Fibroblast of lung (primary cell): ENCODE measurements around the gene MEG3. TPM values are rescaled to one million over a fixed set of nuclear protein-coding genes. Genes with fewer than 3 reads are reported as not detected.

Source experiments
- DNase-seq, 2 donors: peaks; one replicate each; pipeline versions ENCODE4 v3.0.0 to v3.0.0-alpha.2; 2010; ENCODE audit warnings: low read depth in 2 of 2
- H2AFZ ChIP-seq: 2 replicates; pipeline ENCODE4 v1.5.1; 2012; ENCODE audit warnings: low read length, control low read depth, inconsistent platforms
- H3K27ac ChIP-seq: 2 replicates; pipeline ENCODE4 v1.5.1; 2011; ENCODE audit warnings: low read length, control low read depth; ENCODE audit not compliant: insufficient read depth
- H3K27me3 ChIP-seq: 2 replicates; pipeline ENCODE4 v1.5.1; 2011; ENCODE audit warnings: mild to moderate bottlenecking, low read length; ENCODE audit not compliant: control insufficient read depth, insufficient read depth
- H3K36me3 ChIP-seq: 2 replicates; pipeline ENCODE4 v1.5.1; 2011; ENCODE audit warnings: low read length; ENCODE audit not compliant: control insufficient read depth, insufficient read depth
- H3K4me1 ChIP-seq: 2 replicates; pipeline ENCODE4 v1.5.1; 2011; ENCODE audit warnings: low read length; ENCODE audit not compliant: control insufficient read depth, insufficient read depth; ENCODE audit errors: extremely low read depth
- H3K4me2 ChIP-seq: 2 replicates; pipeline ENCODE4 v1.5.1; 2011; ENCODE audit warnings: low read length, control low read depth; ENCODE audit not compliant: insufficient read depth; ENCODE audit errors: extremely low read depth
- H3K4me3 ChIP-seq, 4 experiments: fragments of 200-600 bp in 1 of 4; sonication (generic) in 1 of 4; replicated peaks in 1 of 4; 2 replicates each; pipeline ENCODE4 v1.5.1; 2011 to 2016; ENCODE audit warnings: low read length in 4 of 4, low read depth in 3 of 4, mild to moderate bottlenecking in 3 of 4, control low read depth in 2 of 4, inconsistent platforms in 1 of 4, mixed read lengths in 1 of 4; ENCODE audit not compliant: insufficient read depth in 1 of 4; ENCODE audit errors: control extremely low read depth in 1 of 4
- H3K79me2 ChIP-seq: 2 replicates; pipeline ENCODE4 v1.5.1; 2012; ENCODE audit warnings: mild to moderate bottlenecking, low read length, inconsistent platforms; ENCODE audit not compliant: control insufficient read depth, insufficient read depth
- H3K9ac ChIP-seq: 2 replicates; pipeline ENCODE4 v1.5.1; 2011; ENCODE audit warnings: mild to moderate bottlenecking, low read length, control low read depth; ENCODE audit not compliant: insufficient read depth
- H3K9me3 ChIP-seq: 2 replicates; pipeline ENCODE4 v1.5.1; 2012; ENCODE audit warnings: low read depth, low read length; ENCODE audit not compliant: control insufficient read depth, insufficient read depth
- H4K20me1 ChIP-seq: 2 replicates; pipeline ENCODE4 v1.5.1; 2011; ENCODE audit warnings: low read length; ENCODE audit not compliant: control insufficient read depth, insufficient read depth; ENCODE audit errors: extremely low read depth
- EZH2 ChIP-seq: IDR thresholded peaks from 2 replicates; pipeline ENCODE4 v1.5.1; 2012; ENCODE audit warnings: low read length, control low read depth, mild to moderate bottlenecking; ENCODE audit errors: missing control alignments
- polyA plus RNA-seq, 2 donors: library from polyadenylated mRNA; depleted of rRNA in 1 of 2; stranded (reverse) in 1 of 2; unstranded in 1 of 2; fragments of >200 nt; gene quantifications; 2 replicates each; pipeline ENCODE4 v1.2.1, GENCODE V29; 2011 to 2012; ENCODE audit warnings: missing spikeins in 1 of 2
- total RNA-seq: library from RNA; depleted of rRNA; stranded (reverse); fragments of >200 nt; gene quantifications from 2 replicates; pipeline ENCODE4 v1.2.1, GENCODE V29; 2014
- TF ChIP-seq, protein P1 (sequence below), 2 donors: IDR thresholded peaks in 1 of 2; conservative IDR thresholded peaks in 1 of 2; 1 replicate in 1 of 2; 2 replicates in 1 of 2; pipeline ENCODE4 v1.5.1; 2011 to 2012; ENCODE audit warnings: low read length in 2 of 2, control low read depth in 1 of 2, inconsistent platforms in 1 of 2, low read depth in 1 of 2, mild to moderate bottlenecking in 1 of 2

Gene MEG3
- total and polyA plus RNA-seq, 2 donors (not counting 1 experiment from before 2014, with no cell fraction given), result 104 to 182 TPM

DNA sequence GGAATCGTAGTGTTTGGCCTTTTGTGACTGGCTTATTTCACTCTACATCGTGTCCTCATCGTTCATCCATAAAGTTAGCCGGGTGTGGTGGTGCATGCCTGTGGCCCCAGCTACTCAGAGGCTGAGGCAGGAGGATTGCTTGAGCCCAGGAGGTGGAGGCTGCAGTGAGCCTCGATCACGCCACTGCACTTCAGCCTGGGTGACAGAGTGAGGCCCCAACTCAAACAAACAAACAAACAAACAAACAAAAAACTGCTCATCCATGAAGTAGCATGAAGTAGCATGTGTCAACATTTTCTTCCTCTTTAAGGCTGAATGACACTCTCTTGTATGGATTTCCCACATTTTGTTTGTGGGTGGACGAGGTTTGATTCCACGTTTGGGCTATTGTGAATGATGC is 44.0 kb upstream of the MEG3 start:
- H3K27me3 ChIP-seq, result peaks cover 1% of the 10 kb centered on the region
- H4K20me1 ChIP-seq, result no peaks in the 10 kb centered on the region
- H3K36me3 ChIP-seq, result no peaks in the 10 kb centered on the region
- H3K4me1 ChIP-seq, result no peaks in the 10 kb centered on the region
- no peak for DNase-seq
- no peak overlapping the region for H3K4me2 ChIP-seq
- H3K4me3 ChIP-seq, result no peak overlapping the region
- H3K27ac ChIP-seq, result no peak overlapping the region
- no peaks in the 10 kb centered on the region for H3K79me2 ChIP-seq
- TF ChIP-seq, protein P1, sequence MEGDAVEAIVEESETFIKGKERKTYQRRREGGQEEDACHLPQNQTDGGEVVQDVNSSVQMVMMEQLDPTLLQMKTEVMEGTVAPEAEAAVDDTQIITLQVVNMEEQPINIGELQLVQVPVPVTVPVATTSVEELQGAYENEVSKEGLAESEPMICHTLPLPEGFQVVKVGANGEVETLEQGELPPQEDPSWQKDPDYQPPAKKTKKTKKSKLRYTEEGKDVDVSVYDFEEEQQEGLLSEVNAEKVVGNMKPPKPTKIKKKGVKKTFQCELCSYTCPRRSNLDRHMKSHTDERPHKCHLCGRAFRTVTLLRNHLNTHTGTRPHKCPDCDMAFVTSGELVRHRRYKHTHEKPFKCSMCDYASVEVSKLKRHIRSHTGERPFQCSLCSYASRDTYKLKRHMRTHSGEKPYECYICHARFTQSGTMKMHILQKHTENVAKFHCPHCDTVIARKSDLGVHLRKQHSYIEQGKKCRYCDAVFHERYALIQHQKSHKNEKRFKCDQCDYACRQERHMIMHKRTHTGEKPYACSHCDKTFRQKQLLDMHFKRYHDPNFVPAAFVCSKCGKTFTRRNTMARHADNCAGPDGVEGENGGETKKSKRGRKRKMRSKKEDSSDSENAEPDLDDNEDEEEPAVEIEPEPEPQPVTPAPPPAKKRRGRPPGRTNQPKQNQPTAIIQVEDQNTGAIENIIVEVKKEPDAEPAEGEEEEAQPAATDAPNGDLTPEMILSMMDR (conservative IDR thresholded peaks at IDR 0.05 in 1 of 2, IDR thresholded peaks at IDR 0.05 in 1 of 2; ENCODE audit: low read depth in 1 of 2, low read length in 2 of 2), result no peak
- no peak for TF ChIP-seq EZH2
- H3K9ac ChIP-seq, result no peak overlapping the region
- no peak overlapping the region for H2AFZ ChIP-seq
- no peaks in the 10 kb centered on the region for H3K9me3 ChIP-seq

DNA sequence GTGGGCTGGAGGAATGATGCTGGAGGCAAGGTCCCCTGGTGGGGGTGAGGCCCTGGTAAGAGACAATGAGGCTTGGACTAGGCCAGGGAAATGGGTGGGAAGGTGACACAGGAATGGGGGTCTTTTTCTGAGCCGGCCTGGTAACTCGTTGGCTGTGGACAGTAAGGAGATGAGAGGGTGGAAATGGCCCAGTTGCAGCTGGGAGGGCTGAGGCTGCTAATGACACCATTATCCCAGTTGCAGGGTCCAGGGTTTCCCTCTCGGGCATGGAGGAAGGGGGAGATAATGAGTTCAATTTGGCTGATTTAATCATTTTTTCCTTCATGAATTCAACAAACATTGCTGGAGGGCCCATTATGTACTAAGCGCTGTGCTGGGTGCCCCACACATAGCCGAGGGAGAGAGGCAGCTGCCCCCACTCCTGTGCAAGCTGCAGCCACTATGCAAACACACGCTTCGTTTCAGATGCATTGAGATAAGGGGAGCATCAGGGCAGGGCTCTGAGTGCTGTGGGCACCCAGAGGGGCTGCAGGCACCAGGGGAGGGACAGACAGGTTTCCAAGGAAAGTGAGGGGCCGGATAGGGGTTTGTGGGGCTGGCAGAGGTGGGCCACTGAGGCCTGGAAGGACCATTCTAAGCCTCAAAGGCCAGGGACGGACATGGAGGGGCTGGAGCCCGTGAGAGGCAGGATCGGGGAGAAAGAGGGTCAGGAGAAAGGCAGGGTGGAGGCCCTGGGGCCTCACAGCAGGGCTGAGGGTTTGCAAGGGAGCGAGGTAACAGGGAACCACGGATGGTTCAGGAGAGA is 43.2 kb upstream of the MEG3 start:
- H3K9ac ChIP-seq, result no peak overlapping the region
- no peaks in the 10 kb centered on the region for H3K36me3 ChIP-seq
- TF ChIP-seq EZH2, result no peak
- TF ChIP-seq, protein P1 (conservative IDR thresholded peaks at IDR 0.05 in 1 of 2, IDR thresholded peaks at IDR 0.05 in 1 of 2; ENCODE audit: low read depth in 1 of 2, low read length in 2 of 2), result no peak
- no peaks in the 10 kb centered on the region for H3K9me3 ChIP-seq
- H2AFZ ChIP-seq, result no peak overlapping the region
- H3K27me3 ChIP-seq, result peaks cover 4% of the 10 kb centered on the region
- H4K20me1 ChIP-seq, result no peaks in the 10 kb centered on the region
- H3K4me1 ChIP-seq, result no peaks in the 10 kb centered on the region
- no peaks in the 10 kb centered on the region for H3K79me2 ChIP-seq
- no peak for DNase-seq
- H3K4me3 ChIP-seq, result no peak overlapping the region
- H3K27ac ChIP-seq, result no peak overlapping the region
- H3K4me2 ChIP-seq, result no peak overlapping the region

DNA sequence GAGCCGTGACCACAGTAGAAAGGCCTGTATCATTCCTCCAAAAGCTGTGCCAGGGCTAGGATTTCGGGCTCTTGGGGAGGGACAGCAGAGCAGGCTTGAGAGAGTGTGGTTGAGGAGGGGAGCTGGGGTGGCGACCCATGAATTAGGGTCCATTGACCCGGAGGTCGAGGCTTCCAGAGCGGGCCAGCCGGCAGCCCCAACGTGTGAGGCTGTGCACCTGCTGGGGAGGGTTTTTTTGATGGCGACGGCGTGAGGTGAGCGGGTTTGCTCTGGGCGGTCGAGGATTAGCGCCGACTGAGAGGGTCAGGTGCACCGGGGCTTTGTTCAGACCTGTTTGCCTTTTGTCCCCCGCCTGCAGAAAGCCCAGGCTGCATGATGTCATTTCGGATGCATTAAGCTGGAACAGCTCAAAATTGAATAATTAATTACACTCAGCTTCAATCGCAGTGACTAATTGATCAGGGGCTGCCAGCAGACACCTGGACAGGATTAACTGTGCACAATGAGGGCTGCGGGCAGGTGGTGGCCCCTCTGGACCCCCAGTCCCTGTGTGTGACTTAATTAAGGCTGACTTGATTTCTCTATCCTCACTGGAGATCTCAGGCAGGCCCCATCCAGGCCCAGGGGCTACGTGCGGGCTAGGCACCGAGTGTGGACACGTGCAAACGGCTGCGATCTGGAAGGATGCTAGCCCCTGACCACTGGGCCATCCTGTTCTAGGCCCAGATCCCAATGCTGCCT is 42.1 kb upstream of the MEG3 start:
- Histone ChIP-seq H3K9me3 (no peaks in the 10 kb centered on the region), H3K36me3 (no peaks in the 10 kb centered on the region), H4K20me1 (no peaks in the 10 kb centered on the region), H3K27me3 (peaks cover 4% of the 10 kb centered on the region), H3K79me2 (no peaks in the 10 kb centered on the region), H3K4me2 (no peak overlapping the region), H3K27ac (no peak overlapping the region), H3K4me3 (no peak overlapping the region), H2AFZ (no peak overlapping the region), H3K4me1 (no peaks in the 10 kb centered on the region), H3K9ac (no peak overlapping the region)
- DNase-seq, result no peak
- TF ChIP-seq, protein P1 (conservative IDR thresholded peaks at IDR 0.05 in 1 of 2, IDR thresholded peaks at IDR 0.05 in 1 of 2; ENCODE audit: low read depth in 1 of 2, low read length in 2 of 2), result no peak
- no peak for TF ChIP-seq EZH2
